ENCODE results near the gene C10orf90.

Gene C10orf90

GRCh38 chr10:126671402-126671975, 996 bp upstream of the C10orf90 start:
- DNase-seq, result no peak

GRCh38 chr10:126670895-126671261, 385 bp upstream of the C10orf90 start:
- no peak for DNase-seq

- no peak for DNase-seq
Observed at GRCh38 chr10:126669168-126669567, 1.3 kb downstream of the C10orf90 start.

- DNase-seq, result no peak
Observed at GRCh38 chr10:126668505-126668904, 2.0 kb downstream of the C10orf90 start.

- no peak for DNase-seq
Observed at GRCh38 chr10:126667568-126667967, 2.9 kb downstream of the C10orf90 start.

GRCh38 chr10:126665207-126665606, 5.3 kb downstream of the C10orf90 start:
- DNase-seq, result no peak

- DNase-seq, result no peak
Observed at GRCh38 chr10:126663880-126664279, 6.6 kb downstream of the C10orf90 start.

GRCh38 chr10:126663328-126663727, 7.2 kb downstream of the C10orf90 start:
- DNase-seq, result no peak

GRCh38 chr10:126661841-126662515, 8.5 kb downstream of the C10orf90 start:
- DNase-seq, result no peak

- no peak for DNase-seq
Observed at GRCh38 chr10:126661356-126661755, 9.1 kb downstream of the C10orf90 start.

- DNase-seq, result no peak
Observed at GRCh38 chr10:126659750-126660149, 10.7 kb downstream of the C10orf90 start.

GRCh38 chr10:126658928-126659327, 11.6 kb downstream of the C10orf90 start:
- no peak for DNase-seq

- no peak for DNase-seq
Observed at GRCh38 chr10:126654579-126654978, 15.9 kb downstream of the C10orf90 start.

GRCh38 chr10:126651467-126651866, 19.0 kb downstream of the C10orf90 start:
- no peak for DNase-seq

GRCh38 chr10:126650161-126650560, 20.3 kb downstream of the C10orf90 start:
- DNase-seq, result no peak

- DNase-seq, result no peak
Observed at GRCh38 chr10:126647116-126647515, 23.4 kb downstream of the C10orf90 start.

- no peak for DNase-seq
Observed at GRCh38 chr10:126646110-126646509, 24.4 kb downstream of the C10orf90 start.

GRCh38 chr10:126640401-126640800, 30.1 kb downstream of the C10orf90 start:
- DNase-seq, result no peak

GRCh38 chr10:126639084-126639483, 31.4 kb downstream of the C10orf90 start:
- no peak for DNase-seq

- DNase-seq, result no peak
Observed at GRCh38 chr10:126638542-126638941, 32.0 kb downstream of the C10orf90 start.

- no peak for DNase-seq
Observed at GRCh38 chr10:126637501-126637900, 33.0 kb downstream of the C10orf90 start.

GRCh38 chr10:126634911-126635310, 35.6 kb downstream of the C10orf90 start:
- peak; percentile 1 for DNase-seq

- no peak for DNase-seq
Observed at GRCh38 chr10:126634347-126634746, 36.1 kb downstream of the C10orf90 start.

- DNase-seq, result no peak
Observed at GRCh38 chr10:126632705-126633104, 37.8 kb downstream of the C10orf90 start.
